Measurements from ENCODE around the gene ZNF507.
"Not testable (repeated sequence)": the region's sequence is repeated elsewhere in the genome, so short reads cannot be mapped to it uniquely, and the experiment has no call there.

ZNF507 gene

GRCh38 chr19:32368787-32369186 is 23.4 kb downstream of the ZNF507 start:
- DNase-seq (ENCODE audit: low read depth) = no peak

GRCh38 chr19:32372726-32373517 is 27.5 kb downstream of the ZNF507 start:
- DNase-seq (ENCODE audit: low read depth) = no peak

GRCh38 chr19:32373585-32374295 is 28.3 kb downstream of the ZNF507 start:
- no peak for DNase-seq (ENCODE audit: low read depth)

- DNase-seq (ENCODE audit: low read depth) = not testable (repeated sequence)
These were observed 29.0 kb downstream of the ZNF507 start for GRCh38 chr19:32374362-32374761.

GRCh38 chr19:32377088-32377487 is 31.7 kb downstream of the ZNF507 start:
- DNase-seq (ENCODE audit: low read depth) = not testable (repeated sequence)

GRCh38 chr19:32380269-32380668 is 34.9 kb downstream of the ZNF507 start:
- DNase-seq (ENCODE audit: low read depth) = no peak

GRCh38 chr19:32387701-32388392 is 42.4 kb downstream of the ZNF507 start:
- no peak for DNase-seq (ENCODE audit: low read depth)

- no peak for DNase-seq (ENCODE audit: low read depth)
These were observed 43.0 kb downstream of the ZNF507 start for GRCh38 chr19:32388393-32388855.

GRCh38 chr19:32392901-32393300 is 47.5 kb downstream of the ZNF507 start:
- no peak for DNase-seq (ENCODE audit: low read depth)

- DNase-seq (ENCODE audit: low read depth) = no peak
These were observed 50.7 kb downstream of the ZNF507 start for GRCh38 chr19:32396046-32396652.

- DNase-seq (ENCODE audit: low read depth) = no peak
These were observed 52.3 kb downstream of the ZNF507 start for GRCh38 chr19:32397671-32398101.

- DNase-seq (ENCODE audit: low read depth) = no peak
These were observed 56.6 kb downstream of the ZNF507 start for GRCh38 chr19:32401992-32402391.

- no peak for DNase-seq (ENCODE audit: low read depth)
These were observed 58.0 kb downstream of the ZNF507 start for GRCh38 chr19:32403291-32403995.

- no peak for DNase-seq (ENCODE audit: low read depth)
These were observed 59.0 kb downstream of the ZNF507 start for GRCh38 chr19:32404213-32404932.

GRCh38 chr19:32404933-32405430 is 59.6 kb downstream of the ZNF507 start:
- peak; percentile 0 for DNase-seq (ENCODE audit: low read depth)

- DNase-seq (ENCODE audit: low read depth) = peak; percentile 80
These were observed 60.2 kb downstream of the ZNF507 start, which contains the start of gene DPY19L3 for GRCh38 chr19:32405431-32406160. DPY19L3 (plus strand) TSS chr19:32405770; CDS start chr19:32408254, 2,484 bp downstream.

GRCh38 chr19:32406161-32407003 is 61.0 kb downstream of the ZNF507 start:
- DNase-seq (ENCODE audit: low read depth) = no peak

GRCh38 chr19:32407004-32407992 is 61.9 kb downstream of the ZNF507 start:
- no peak for DNase-seq (ENCODE audit: low read depth)

All from activated T-helper 1 cell treated with Interleukin-2 at 50 U/mL for 16 hours (primary cell).